Adrenal gland (tissue), 12 donors: ENCODE results near the gene ARMC2. TPM values are rescaled to one million over a fixed set of nuclear protein-coding genes. Genes with fewer than 3 reads are reported as not detected.

Source experiments
- DNase-seq, 7 donors: peaks; one replicate each; pipeline ENCODE4 v3.0.0-alpha.2; 2019 to 2020
- H3K27ac ChIP-seq, 5 donors: fragments of 200-600 bp; sonication (generic) in 4 of 5; 1 replicate in 3 of 5; 2 replicates in 2 of 5; pipeline versions ENCODE4 v1.5.1 to v1.8.0; 2016 to 2020; ENCODE audit warnings: mild to moderate bottlenecking in 1 of 5
- H3K27me3 ChIP-seq: fragments of 200-600 bp; 2 replicates; pipeline ENCODE4 v1.8.0; 2021
- H3K36me3 ChIP-seq, 2 donors: fragments of 200-600 bp; replicated peaks in 1 of 2; 1 replicate in 1 of 2; 2 replicates in 1 of 2; pipeline versions ENCODE4 v1.5.1 to v1.8.0; 2018 to 2022
- H3K4me1 ChIP-seq, 2 donors: fragments of 200-600 bp; replicated peaks in 1 of 2; 1 replicate in 1 of 2; 2 replicates in 1 of 2; pipeline versions ENCODE4 v1.5.1 to v1.8.0; 2018 to 2021
- H3K4me3 ChIP-seq, 4 donors: fragments of 200-600 bp; sonication (generic) in 3 of 4; one replicate each; pipeline ENCODE4 v1.5.1; 2016 to 2018
- H3K9me3 ChIP-seq, 3 donors: fragments of 200-600 bp; sonication (generic) in 1 of 3; replicated peaks in 1 of 3; 1 replicate in 2 of 3; 2 replicates in 1 of 3; pipeline versions ENCODE4 v1.5.1 to v1.8.0; 2016 to 2021
- CTCF ChIP-seq, 6 experiments: fragments of 450-650 bp in 4 of 6; fragments of 200-600 bp in 2 of 6; sonication (generic) in 1 of 6; IDR thresholded peaks; 1 replicate in 5 of 6; 2 replicates in 1 of 6; pipeline versions ENCODE4 v1.5.1 to v1.8.0; 2016 to 2021; ENCODE audit warnings: antibody characterized with exemption in 6 of 6, mild to moderate bottlenecking in 2 of 6, moderate library complexity in 1 of 6
- POLR2A ChIP-seq, 2 donors: fragments of 450-650 bp; IDR thresholded peaks; one replicate each; pipeline ENCODE4 v1.6.1; 2017; ENCODE audit warnings: antibody characterized with exemption in 2 of 2, mild to moderate bottlenecking in 2 of 2, moderate library complexity in 1 of 2
- WGBS, 4 donors: extraction: QIAGEN DNeasy Blood & Tissue Kit in 2 of 4; methylation state at CpG; one replicate each; pipeline versions ENCODE4 v1.1.5 to v1.1.7; 2013 to 2017; 5-methylcytosine and 5-hydroxymethylcytosine counted together
- intact Hi-C, 2 donors: fragments of 100-400 bp; cut with DNase I; formaldehyde crosslinking; loops; one replicate each; pipeline versions ENCODE4 v1.14.1 to v1.15.0; 2022 to 2023
- polyA plus RNA-seq, 3 donors: library from polyadenylated mRNA; stranded (reverse); fragments of 200-250 nt in 2 of 3; fragments of 350-450 nt in 1 of 3; fragmentation: Illumina TruSeq in 1 of 3; extraction: RNeasy Lipid Tissue Mini Kit (QIAGEN cat#74804) in 1 of 3; gene quantifications; one replicate each; pipeline ENCODE4 v1.2.3, GENCODE V29; 2013 to 2014
- total RNA-seq, 9 donors: library from RNA; depleted of rRNA in 4 of 9; stranded (reverse); fragments of >200 nt in 4 of 9; fragments of 120-200 nt in 1 of 9; fragmentation: NEBNext Ultra II Directional in 1 of 9; extraction: Animal tissue kit (Norgen Biotek cat#: 25700) in 1 of 9; gene quantifications; one replicate each; pipeline versions ENCODE4 v1.1.0 to v1.2.4, GENCODE V29; 2013 to 2023
- donor health status: healthy with polysubstance abuse.
- donor health status: Bipolar disorder and iron deficiency.
- donor health status: DM: yes; HTN: yes; CAD: no.
- donor health status: DM: no; HTN: no; CAD: no.
- donor health status: DM: no; HTN: no; CAD: no.
- donor health status: DM: yes; HTN: yes; CAD: no.

Gene ARMC2
- total and polyA plus RNA-seq, 12 donors: 2.1 to 7.8 (median 6.4) TPM

DNA sequence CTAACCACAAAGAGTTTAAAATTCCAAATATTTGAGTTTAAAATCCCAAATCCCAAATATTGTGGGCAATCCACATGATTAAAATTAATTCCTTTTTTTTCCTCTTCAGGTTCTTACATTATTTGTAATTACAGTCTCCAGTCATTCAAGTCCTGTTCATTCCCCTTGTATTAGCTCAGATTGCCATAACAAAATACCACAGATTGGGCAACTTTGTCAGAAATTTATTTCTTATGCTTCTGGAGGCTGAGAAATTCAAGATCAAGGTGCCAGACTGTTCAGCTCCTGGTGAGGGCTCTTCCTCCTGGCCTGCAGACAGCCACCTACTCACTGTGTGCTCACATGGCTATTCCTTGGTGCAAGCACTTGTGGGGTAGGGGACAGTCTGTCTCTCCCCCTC is 105.5 kb downstream of the ARMC2 start:
- intact Hi-C loops: no loop called here
- TF ChIP-seq CTCF (IDR thresholded peaks at IDR 0.05): no peak
- Histone ChIP-seq H3K27me3 (no peaks in the 10 kb centered on the region), H3K4me3 (no peak overlapping the region), H3K27ac (no peak overlapping the region), H3K36me3 (no peaks in the 10 kb centered on the region), H3K4me1 (peaks cover 0 to under 1% of the 10 kb centered on the region in 2 donors), H3K9me3 (no peaks in the 10 kb centered on the region)
- no peak for DNase-seq

GRCh38 chr6:108955329-108955949 is 107.2 kb downstream of the ARMC2 start:
- Histone ChIP-seq H3K4me3 (no peak overlapping the region), H3K9me3 (no peaks in the 10 kb centered on the region), H3K4me1 (no peaks in the 10 kb centered on the region), H3K27me3 (no peaks in the 10 kb centered on the region), H3K36me3 (no peaks in the 10 kb centered on the region), H3K27ac (no peak overlapping the region)
- intact Hi-C loops: no loop called here
- DNase-seq: no peak
- TF ChIP-seq CTCF (IDR thresholded peaks at IDR 0.05): no peak
- no peak for TF ChIP-seq POLR2A (IDR thresholded peaks at IDR 0.05)
- 81 to 87% (median 85%) methylated on average over 15 of the region's 15 CpGs for WGBS, 4 donors

GRCh38 chr6:108957221-108957620 is 109.0 kb downstream of the ARMC2 start:
- Histone ChIP-seq H3K4me1 (no peaks in the 10 kb centered on the region), H3K36me3 (no peaks in the 10 kb centered on the region), H3K4me3 (no peak overlapping the region), H3K9me3 (no peaks in the 10 kb centered on the region), H3K27me3 (no peaks in the 10 kb centered on the region), H3K27ac (no peak overlapping the region)
- intact Hi-C loops: no loop called here
- DNase-seq: peak in 1 of 7 donors; percentile 35
- TF ChIP-seq POLR2A (IDR thresholded peaks at IDR 0.05): no peak
- no peak for TF ChIP-seq CTCF (IDR thresholded peaks at IDR 0.05)
- 87 to 90% (median 88%) methylated on average over 2 to 4 of the region's 4 CpGs for WGBS, 4 donors

- WGBS, 4 donors: 79 to 87% (median 84%) methylated on average over 10 of the region's 10 CpGs
- no peak for DNase-seq
- H3K4me3 ChIP-seq: no peak overlapping the region
- H3K9me3 ChIP-seq: no peaks in the 10 kb centered on the region
- no peaks in the 10 kb centered on the region for H3K27me3 ChIP-seq
- intact Hi-C loops: no loop called here
- H3K36me3 ChIP-seq: no peaks in the 10 kb centered on the region
- no peak for TF ChIP-seq POLR2A (IDR thresholded peaks at IDR 0.05)
- no peak for TF ChIP-seq CTCF (IDR thresholded peaks at IDR 0.05)
- H3K4me1 ChIP-seq: no peaks in the 10 kb centered on the region
- H3K27ac ChIP-seq: no peak overlapping the region
Observed at GRCh38 chr6:108958900-108959770, 110.9 kb downstream of the ARMC2 start.
